ENCODE measurements around the gene HIBCH.
"Not testable (repeated sequence)": the region's sequence is repeated elsewhere in the genome, so short reads cannot be mapped to it uniquely, and the experiment has no call there.

The HIBCH gene

DNA sequence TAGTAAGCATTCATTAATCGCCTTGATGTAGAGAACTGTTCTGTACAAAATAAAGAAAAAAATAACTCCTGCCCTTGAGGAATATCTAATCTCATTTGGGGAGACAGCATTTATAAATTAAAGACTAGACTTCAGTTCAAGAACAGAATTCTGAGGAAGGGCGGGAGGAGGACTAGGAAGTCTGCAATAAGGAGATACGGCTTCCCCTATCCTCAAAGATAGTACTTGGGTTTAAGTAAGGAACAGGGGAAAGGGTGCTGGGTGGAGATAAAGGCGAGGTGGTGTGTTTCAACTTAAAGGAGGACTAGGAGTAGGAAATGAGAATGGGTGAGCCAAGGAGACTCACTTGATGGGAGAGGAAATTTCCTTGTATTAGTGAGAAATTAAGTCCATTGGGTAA lies 135.2 kb downstream of the HIBCH start:
- DNase-seq, result no peak

DNA sequence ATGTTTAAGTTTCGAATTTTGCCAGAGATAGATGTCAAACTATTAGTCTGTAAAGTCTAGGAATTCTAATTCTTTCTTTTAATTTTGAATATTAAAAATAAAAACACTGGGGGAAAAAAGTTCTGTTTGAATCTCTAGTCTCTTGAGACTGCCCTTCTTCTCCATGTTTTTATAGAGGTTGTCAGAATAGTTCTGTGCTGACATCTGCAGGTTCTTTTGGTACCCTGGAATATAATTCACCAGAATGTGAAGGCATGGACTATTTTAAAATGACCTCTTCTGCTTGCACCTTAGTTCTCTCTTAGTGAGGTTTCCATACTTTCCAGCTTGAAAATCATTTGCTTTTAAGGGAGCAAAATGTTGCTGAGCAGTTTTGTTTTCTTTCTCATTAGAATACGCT lies 136.1 kb downstream of the HIBCH start:
- no peak for DNase-seq

DNA sequence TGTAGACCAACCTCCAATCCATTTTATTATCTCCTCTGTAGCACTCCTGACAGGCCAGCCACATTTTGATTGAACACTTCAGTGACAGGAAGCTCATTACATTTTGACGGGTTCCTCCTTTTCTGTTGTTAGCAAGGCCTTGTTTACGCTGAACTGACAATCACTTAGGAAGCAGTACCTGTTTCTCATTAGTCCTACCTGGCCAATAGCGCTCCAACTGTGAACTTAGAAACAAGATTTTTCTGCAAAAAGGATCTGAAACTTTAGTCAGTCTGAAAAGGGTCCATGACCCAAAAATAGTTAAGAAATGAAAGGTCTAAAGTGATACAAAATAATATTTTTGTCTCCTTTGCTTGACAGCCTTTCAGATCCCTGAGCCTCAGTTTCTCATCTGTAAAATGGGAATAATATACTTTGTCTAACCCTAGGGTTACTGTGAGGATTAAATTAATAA lies 137.5 kb downstream of the HIBCH start:
- no peak for DNase-seq

DNA sequence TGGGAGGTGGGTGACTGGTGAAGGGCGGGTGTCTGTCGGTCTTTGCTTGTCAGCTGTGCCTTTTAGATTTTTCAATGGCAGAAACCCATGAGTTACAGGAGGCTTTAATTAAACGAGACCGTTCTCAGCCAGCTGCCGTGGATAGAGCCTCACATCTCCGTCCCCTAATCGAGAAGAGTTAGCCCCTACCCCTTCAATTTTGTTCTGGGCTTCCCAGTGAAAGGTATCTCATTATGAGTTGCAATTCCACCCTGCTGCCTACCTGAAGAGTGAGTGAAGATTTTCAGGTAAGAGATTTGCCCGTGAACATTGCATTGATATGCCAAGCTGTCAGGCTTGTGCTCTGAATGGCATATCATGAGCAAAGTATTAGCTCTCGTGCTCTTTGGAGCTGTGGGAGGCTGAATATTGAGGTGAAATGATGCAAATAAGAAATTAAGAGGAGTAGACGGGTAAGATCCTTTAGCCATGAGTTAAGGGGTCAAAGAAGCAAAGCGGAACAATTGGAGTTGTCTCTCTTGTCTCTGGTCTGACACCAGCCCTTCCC lies 138.4 kb downstream of the HIBCH start:
- DNase-seq, result no peak

DNA sequence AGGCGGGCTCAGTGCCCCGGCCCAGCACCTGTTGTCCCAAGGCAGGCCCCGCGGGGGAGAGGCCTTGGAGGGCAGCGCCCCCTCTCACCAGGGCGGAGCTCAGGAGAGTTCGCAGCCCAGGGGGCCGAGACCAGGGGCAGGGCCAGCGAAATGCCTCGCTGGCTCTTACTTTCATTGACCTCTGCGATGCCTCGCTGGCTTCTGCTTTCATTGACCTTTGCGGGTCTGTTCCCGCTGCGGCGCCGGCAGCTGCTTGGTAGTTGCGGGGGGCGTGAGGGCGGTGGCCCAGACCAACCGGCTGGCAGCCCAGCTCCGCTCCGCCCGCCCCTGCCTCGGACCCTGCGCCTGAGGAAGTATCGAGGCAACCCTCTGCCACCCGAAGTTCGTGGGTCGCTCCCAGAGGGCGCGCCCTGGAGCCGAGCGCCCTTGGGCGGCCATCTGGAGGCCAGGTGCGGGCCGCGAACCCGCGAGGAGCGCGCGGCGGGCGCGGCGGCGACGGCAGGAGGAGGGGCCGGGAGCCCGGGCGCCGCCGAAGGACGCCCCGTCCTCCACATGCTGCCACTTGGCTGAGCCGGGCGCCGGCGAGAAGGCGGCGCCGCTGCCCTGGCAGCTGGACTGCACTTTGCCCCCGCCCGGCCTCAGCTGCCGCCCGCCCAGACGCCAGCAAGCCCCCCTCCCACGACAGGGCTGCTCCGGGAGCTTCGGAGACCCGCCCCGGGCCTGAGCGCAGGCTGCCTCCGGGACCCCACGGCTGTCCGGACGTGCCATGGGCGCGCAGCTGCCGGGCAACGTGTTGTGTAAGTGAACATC lies 139.1 kb downstream of the HIBCH start:
- no peak for DNase-seq

DNA sequence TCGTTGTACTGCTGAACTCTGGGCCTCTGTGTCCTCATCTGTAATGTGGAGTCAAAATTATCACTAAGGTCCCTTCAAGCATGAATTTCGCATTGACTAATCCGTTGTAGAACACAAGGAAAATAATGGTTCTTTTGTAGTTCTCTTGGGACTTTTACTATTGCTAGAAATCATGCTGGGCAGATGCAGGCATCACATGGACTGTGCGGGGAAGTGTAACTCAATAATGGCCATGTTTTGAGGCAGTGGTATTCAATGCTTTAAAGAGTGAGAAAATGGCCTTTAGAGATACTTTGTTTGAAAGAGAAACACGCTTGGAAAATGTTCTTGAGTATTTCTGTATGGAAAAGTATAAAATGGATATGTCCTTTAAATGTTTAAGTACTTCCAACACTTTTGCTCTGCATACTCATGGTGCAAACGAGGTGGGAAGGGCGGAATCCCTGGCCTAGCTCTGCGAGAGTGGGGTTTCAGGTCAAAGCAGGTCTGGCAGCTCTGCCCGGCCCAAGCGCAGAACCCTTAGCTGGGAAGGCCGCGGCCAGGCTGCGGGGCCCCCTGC lies 139.8 kb downstream of the HIBCH start:
- no peak for DNase-seq

DNA sequence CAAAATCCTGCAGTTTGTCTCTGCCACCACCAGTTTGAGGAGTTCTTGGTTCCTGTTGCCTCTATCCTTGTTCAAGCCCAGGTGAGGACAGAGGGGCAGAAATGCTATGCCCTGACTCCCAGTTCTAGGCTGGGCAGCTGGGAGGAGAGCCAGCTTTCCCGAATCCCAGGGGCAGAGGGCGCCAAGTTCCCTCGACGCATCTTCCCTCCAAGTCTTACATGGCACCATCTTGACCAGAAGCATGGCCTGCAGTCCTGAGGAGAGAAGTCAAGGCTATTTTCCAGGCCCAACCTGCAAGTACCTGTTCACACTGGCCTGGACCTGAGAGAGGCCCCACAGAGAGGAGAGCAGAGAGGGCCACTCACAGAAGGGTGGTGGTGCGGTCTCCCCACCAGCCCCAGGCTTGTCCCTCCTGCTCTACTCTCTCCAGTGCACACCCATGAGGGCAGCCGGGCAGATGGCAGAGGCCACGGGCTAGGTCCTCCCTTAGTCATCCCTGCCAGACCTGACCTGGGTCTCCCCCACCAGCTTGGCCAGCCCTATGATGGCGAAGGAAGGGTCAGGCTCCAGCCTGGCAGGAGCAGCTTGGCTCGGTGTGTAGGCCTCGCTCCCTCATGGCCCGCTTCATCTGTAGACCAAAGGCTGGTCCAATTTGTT lies 141.4 kb downstream of the HIBCH start:
- no peak for DNase-seq

DNA sequence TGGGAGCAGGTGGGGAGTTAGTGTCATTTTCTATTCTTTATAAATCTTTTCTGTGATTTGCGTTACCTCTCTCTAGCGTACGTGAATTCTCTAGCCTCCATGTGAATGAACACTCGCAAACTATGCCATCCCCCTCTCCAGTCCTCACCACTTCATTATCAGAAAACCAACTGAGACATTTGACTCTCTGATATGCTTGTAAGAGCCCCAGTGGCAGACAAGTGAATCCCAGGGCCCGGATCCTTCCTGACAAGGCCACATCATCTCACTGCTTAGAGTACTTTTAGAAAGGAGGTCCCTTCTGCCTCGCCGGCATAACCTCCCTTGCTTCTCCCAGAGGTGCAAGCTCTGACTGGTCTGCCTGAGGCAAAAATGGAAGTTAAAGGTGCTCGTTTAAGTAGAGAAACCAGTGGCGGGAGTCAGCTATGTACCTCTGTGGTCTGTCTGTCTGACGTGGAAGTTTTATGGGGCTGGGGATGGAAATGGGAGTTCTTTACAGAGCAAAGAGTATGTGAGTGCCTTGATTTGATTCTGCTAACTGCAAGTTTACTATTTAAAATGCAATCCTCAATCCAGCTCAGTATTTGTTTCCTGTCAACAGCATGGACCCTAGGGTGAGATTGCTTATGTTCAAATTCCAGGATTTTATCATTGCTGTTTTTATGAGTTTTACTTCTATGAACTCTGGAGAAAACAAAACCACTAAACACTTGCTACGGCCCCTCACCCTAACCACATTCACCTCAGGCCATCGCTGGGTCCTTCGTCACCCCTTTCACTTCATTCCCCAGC lies 142.2 kb downstream of the HIBCH start:
- no peak for DNase-seq

DNA sequence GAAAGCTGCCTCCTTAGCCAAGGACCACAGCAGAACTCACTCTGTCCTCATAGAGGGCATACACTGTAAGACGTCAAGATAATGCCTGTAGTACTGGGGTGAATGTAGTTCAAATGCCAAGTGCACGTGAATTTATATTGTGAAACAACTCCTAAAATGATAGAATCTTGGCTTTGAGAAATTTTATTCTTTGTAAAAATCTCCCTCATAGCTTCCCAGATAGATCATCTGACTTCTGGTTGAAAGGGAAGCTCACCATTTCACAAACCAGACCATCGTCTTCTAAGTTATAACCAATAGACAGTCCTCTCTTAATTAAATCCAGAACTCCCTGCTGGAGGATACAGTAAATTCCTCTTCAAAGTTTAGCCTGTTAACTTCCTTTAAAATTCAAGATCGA lies 146.2 kb downstream of the HIBCH start:
- no peak for DNase-seq

DNA sequence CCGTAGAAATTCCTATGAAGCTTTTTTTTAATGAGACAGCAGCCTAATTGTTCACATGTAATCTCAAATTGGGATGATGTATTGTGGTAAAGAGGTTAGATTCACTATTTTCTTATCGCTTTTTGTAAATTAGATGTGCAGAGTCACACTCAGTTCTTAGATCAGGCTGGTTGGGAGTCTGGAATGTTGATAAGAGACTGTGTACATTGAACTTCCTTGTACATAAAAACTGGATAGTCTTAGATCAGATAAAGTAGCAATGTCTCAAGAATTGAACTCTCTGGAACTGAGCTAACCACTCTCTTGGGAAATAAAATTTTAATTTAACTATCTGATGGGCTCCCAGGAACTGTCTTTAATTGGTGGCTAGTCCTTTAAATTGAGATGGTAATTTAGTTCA lies 149.0 kb downstream of the HIBCH start:
- DNase-seq, result no peak

DNA sequence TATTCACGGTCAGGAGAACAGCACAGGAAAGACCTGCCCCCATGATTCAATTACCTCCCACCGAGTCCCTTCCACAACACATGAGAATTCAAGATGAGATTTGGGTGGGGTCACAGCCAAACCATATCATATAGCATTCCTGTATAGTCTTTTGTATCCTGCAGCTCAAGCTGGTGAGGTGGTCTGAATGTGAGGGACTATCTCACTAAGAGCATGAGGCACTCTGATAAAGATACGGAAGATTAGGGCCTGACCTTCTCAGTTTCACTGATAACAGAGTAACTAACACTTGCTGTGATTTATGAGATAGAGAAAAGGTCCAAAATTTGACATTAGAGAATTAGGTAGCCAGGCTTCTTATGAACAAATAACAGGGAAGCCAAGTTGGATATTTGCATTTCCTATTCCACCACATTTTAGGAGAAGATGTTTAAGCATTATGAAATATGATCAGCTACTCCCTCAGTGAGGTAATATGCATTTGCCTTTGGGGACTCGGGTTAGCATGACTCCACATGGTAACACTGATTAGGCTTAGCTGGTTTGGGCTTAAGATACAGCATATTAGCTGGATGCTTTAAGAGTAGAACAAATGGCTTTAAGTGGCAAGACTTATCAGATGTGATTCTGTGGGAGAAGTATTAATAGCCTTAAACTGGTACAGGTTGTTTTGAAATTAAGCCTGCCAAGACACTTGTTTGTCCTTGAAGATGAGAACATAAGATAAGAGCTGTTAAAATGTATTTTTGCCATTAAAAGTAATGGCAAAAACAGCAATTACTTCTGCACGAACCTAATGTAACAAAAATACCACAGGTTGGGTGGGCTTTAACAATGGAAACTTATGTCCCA lies 150.2 kb downstream of the HIBCH start:
- no peak for DNase-seq

DNA sequence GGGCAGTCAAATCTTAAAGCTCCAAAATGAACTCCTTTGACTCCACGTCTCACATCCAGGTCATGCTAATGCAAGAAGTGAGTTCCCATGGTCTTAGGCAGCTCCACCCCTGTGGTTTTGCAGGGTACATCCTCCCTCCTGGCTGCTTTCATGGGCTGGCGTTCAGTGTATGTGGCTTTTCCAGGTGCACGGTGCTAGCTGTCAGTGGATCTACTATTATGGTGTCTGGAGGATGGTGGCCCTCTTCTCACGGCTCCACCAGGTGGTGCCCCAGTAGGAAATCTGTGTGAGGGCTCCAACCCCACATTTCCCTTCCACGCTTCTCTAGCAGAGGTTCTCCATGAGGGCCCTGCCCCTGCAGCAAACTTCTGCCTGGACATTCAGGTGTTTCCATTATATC lies 151.9 kb downstream of the HIBCH start:
- DNase-seq, result no peak

DNA sequence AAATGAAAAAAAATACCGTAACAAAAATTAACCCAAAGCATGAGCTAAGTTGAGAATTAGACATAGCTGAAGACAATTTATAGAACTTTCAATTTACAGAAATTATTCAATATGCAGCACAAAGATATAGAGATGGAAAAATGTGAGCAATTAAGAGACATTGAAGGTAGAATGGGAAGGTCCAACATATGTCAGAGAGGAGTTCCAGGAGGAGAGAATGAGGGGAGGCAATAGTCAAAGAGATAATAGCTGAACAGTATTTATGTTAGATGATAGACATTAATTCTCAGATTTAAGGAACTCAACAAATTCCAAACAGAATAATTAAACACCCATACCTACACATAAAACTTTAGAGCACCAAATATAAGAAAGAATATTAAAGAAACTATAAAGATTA lies 154.1 kb downstream of the HIBCH start:
- DNase-seq, result no peak

DNA sequence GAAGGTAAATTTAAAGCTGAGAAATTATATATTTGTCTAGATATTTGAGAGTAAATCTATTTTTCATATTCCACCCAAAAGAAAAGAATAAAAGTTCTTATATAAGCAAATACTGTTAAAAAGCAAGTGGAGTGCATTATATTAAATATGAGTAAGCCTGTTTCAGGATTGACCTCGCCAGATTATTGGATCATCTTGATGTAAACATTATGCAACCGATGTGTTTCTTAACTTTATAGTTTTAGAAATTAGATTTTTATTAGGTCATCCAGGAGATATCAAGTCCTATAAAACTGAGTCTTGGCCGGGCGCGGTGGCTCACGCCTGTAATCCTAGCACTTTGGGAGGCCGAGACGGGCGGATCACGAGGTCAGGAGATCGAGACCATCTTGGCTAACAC lies 156.8 kb downstream of the HIBCH start:
- no peak for DNase-seq

DNA sequence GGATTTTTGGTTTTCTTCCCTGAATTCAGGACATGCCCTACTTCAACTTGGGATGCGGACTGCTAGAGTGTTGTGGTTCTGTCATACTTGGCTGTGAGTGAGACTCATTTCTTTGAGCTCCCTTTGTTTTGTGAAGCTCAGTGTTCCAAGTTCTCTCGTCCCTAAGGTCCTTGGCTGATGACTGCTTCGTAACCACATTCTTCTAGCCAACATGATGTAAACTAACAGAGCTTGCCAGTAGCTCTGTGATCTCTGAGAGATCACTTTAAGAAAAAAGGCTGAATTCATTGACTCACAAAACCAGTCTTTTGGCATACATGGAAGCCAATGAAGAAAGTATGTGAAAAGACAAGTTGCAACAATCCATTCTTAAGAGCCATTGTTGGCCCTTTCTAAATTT lies 160.2 kb downstream of the HIBCH start:
- no peak for DNase-seq

DNA sequence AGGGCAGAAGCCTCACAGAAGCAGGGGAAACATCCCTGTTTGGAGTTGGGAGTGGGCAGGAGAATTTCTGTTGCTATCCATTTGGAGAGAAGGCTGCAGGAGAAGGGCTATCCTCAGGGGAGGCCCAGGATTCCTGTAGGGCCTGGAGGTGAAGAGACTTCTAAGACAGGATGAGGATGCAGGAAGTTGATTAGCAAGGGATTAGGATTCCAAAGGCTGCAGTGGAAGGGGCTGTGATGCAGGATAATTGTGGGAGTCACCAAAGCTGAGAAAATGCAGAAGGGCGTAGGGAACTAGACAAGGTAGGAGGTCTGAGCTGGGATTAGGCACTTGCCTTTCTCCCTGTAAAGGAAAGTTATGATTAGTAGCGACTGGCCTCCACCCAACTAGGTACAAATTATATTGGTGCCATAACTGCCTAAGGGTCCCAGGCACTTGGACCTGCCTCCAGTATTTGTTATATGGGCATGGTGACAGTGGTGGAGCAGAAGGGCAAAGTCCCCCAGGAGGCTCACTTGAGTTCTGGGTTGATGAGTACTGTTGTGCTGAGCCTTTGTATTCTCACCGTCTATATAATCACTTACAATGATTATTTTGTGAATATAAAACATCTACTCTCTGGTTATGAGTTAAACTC lies 160.7 kb downstream of the HIBCH start:
- DNase-seq, result no peak

DNA sequence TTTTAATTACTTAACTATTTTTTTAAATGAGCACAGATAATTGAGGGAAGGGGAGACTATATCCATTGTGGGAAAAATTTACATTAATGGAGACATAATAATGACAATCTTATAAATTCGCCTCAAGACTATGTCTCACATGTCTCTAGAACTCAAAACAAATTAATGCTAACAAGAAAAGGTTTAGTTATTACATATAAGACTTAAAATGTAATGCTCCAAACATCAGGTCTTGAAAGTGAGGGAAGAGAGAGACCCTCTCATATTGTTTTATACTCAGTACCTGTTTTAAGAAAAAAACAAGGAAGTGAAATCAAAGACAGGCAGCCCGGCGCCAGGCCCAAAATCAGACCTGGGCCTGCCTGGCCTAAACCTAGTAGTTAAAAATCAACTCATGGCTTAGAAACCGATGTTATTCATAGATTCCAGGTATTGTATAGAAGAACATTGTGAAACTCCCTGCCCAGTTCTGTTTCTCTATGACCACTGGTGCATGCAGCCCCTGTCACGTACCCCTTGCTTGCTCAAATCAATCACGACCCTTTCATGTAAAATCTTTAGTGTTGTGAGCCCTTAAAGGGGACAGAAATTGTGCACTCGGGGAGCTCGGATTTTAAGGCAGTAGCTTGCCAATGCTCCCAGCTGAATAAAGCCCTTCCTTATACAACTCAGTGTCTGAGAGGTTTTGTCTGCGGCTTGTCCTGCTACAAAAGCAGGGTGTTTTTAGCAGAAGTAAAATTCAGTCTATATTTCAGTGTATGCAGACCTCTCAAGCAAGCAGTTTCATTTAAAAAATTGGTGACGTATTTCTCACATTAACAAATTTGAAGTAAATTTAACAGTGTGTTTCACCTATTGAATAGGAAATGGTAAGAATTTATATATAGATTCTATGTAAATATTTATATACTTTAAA lies 161.8 kb downstream of the HIBCH start:
- not testable (repeated sequence) for DNase-seq

DNA sequence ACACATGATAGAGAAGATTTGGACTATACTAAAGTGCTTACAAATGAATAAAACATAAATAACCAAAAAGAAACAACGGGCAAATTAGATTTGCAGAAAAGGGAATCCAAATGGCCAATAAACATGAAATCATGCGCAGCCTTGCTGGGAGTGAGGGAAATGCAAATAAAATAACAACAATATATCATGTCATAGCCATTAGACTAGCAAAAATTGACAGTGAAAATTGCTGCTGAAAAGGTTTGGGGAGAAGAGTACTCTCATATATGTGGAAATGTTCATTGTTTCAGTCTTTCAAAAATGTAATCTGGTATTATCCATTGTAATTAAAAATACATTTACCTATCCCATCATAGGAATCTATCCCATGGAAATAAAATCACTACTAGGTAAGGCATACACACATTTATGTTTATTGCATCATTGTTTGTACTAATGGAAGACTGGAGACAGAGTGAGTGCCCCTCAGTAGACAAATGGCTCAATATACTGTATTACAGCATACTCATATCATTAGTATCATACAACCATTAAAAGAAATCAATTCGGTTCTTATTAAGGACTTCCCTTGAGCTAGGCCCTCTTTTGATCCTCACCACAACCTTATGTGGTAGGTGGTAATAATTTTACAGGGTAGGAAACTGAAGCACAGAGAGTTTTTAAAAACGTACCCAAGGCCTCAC lies 163.0 kb downstream of the HIBCH start:
- no peak for DNase-seq
